ENCODE measurements around the gene CDC34.

CDC34 gene

GRCh38 chr19:497869-498510, 33.6 kb upstream of the CDC34 start:
- H3K4me3 ChIP-seq (ENCODE audit: low read depth, low read length) = no peak overlapping the region
- DNase-seq (ENCODE audit: low read depth) = no peak
- TF ChIP-seq, protein P1, sequence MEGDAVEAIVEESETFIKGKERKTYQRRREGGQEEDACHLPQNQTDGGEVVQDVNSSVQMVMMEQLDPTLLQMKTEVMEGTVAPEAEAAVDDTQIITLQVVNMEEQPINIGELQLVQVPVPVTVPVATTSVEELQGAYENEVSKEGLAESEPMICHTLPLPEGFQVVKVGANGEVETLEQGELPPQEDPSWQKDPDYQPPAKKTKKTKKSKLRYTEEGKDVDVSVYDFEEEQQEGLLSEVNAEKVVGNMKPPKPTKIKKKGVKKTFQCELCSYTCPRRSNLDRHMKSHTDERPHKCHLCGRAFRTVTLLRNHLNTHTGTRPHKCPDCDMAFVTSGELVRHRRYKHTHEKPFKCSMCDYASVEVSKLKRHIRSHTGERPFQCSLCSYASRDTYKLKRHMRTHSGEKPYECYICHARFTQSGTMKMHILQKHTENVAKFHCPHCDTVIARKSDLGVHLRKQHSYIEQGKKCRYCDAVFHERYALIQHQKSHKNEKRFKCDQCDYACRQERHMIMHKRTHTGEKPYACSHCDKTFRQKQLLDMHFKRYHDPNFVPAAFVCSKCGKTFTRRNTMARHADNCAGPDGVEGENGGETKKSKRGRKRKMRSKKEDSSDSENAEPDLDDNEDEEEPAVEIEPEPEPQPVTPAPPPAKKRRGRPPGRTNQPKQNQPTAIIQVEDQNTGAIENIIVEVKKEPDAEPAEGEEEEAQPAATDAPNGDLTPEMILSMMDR (IDR thresholded peaks at IDR 0.05; ENCODE audit: insufficient read depth, low read depth, low read length, missing control alignments) = no peak

- DNase-seq (ENCODE audit: low read depth) = no peak
- H3K4me3 ChIP-seq (ENCODE audit: low read depth, low read length) = no peak overlapping the region
- TF ChIP-seq, protein P1 (IDR thresholded peaks at IDR 0.05; ENCODE audit: insufficient read depth, low read depth, low read length, missing control alignments) = no peak
Measured at GRCh38 chr19:498511-498891, 33.1 kb upstream of the CDC34 start.

DNA sequence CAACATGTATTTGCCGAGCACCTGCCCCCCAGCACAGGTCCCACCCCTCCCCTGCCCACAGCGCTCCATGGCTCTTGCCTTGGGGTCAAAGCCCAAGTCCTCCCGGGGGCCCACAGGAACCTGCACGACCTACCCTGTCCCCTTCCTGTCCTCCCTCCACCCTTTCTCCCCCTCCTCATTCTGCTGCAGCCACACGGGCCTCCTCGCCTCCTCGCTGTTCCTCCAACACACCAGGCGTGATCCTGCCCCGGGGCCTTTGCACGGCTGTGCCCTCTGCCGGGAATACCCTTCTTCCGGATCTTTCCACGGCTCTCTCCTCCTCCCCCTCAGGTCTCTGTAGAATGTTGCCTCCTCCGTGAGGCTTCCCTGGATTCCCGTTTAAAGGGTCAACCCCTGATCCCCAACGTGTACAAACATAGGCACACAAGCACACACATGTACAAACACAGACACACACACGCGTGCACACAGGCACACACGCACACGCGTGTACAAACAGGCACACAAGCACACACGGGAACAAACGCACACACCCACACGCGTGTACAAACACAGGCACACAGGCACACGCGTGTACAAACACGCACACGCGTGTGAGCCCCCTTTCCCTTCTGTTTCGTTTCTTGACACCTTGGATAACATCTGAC, 32.5 kb upstream of the CDC34 start:
- H3K4me3 ChIP-seq (ENCODE audit: low read depth, low read length) = no peak overlapping the region
- no peak for DNase-seq (ENCODE audit: low read depth)
- TF ChIP-seq, protein P1 (IDR thresholded peaks at IDR 0.05; ENCODE audit: insufficient read depth, low read depth, low read length, missing control alignments) = no peak

DNA sequence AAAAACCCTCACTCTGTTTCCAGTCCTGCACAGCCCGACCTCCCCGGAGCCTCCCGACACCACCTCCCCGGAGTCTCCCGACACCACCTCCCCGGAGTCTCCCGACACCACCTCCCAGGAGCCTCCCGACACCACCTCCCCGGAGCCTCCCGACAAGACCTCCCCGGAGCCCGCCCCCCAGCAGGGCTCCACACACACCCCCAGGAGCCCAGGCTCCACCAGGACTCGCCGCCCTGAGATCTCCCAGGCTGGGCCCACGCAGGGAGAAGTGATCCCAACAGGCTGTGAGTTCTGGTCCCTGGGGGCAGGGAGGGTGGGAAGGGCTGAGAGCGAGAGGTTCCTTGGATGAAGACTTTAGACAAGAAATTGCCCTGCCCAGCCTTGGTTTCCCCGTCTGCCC, 29.9 kb upstream of the CDC34 start:
- no peak overlapping the region for H3K4me3 ChIP-seq (ENCODE audit: low read depth, low read length)
- no peak for DNase-seq (ENCODE audit: low read depth)
- TF ChIP-seq, protein P1 (IDR thresholded peaks at IDR 0.05; ENCODE audit: insufficient read depth, low read depth, low read length, missing control alignments) = no peak

GRCh38 chr19:504616-505015, 26.9 kb upstream of the CDC34 start:
- no peak overlapping the region for H3K4me3 ChIP-seq (ENCODE audit: low read depth, low read length)
- TF ChIP-seq, protein P1 (IDR thresholded peaks at IDR 0.05; ENCODE audit: insufficient read depth, low read depth, low read length, missing control alignments) = no peak
- no peak for DNase-seq (ENCODE audit: low read depth)

DNA sequence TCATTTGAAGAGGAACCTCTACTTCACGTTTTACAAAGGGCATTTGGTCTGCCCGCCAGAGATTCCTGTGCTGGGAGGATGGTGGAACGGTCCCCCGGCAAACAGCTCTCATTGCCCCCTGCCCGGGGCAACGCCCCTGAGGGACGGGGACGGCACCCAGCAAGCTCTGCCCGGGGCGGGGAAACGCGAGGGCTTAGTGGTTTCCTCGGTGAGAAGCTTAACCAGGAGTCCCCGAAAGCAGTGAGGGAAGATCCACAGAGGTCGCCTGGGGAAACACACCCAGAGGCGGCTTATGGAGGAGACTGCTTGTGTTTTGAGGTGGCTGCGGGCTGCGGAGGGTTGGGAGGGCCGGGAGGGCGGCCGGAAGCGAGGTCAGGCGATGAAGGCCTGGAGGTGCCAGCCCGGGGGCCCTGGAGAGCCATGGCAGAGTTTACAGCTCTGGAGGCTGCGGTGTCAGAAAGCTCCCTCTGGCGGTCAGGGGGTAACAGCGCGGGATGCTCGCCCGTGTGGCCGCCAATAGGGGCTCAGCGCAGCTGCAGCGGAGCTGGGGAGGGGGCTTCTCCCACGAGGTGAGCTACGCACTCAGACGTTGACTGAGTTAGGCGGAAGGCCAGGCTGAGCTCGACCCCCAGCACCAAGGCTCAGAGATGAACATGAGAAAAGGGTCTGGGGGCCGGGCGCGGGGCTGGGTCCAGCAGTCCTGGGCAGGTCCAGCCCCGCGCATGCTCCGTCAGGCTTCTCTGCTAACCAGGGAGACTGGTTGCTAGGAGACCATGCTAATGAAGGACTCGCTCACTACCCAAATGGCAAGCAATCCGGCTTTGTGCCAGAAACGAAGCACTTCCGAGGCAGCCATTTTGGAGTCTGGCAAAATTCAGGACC, 24.9 kb upstream of the CDC34 start:
- TF ChIP-seq, protein P1 (IDR thresholded peaks at IDR 0.05; ENCODE audit: insufficient read depth, low read depth, low read length, missing control alignments) = peak; percentile 95
- DNase-seq (ENCODE audit: low read depth) = peak; percentile 99
- H3K4me3 ChIP-seq (ENCODE audit: low read depth, low read length) = peak overlapping the region; percentile 68
